Measurements from ENCODE around the gene ARHGEF18.
A peak's percentile ranks its signal among the peaks of the same experiment; 100 is the strongest.

Gene ARHGEF18

GRCh38 chr19:7383284-7383683, 34.5 kb downstream of the ARHGEF18 start:
- no peak for DNase-seq (ENCODE audit: low read depth)

DNA sequence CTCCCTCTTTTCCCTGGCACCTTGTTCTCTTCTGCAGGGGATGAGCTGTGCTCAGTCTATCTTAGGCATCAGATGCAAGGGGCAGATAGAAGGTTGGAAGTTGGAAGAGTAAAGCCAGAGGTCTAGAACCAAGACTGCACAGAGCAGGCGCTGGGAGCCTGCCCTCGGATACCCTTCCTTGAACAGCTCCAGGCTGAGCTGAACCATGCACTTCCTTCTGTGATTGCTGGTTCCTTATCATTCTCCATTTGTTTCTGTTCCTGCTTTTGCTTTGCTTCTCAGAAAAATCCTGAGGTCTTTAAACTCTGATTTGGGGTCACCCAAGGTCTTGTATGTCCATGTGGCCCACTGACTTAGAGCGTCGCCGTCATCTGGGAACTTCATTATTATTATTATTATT, 36.3 kb downstream of the ARHGEF18 start:
- no peak for DNase-seq (ENCODE audit: low read depth)

GRCh38 chr19:7386308-7386707, 37.6 kb downstream of the ARHGEF18 start:
- no peak for DNase-seq (ENCODE audit: low read depth)

DNA sequence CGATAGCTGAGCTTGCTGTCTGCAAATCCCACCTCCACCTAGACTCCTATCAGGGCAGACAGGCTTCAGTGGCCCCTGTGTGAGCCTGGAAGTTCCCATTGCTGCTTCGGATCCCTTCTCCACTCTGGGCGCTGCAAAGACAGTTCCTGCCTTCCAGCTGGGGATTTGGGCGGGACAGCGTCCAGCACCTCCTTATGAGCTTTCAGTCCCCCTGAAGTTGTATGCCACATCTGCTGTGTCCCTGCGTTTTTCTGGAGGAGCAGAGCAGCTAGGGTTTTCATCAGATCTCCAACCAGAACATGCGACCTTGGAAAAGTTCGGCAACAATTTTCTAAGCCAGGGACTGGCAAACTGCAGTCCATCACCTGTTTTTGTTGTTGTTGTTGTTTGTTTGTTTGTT, 38.0 kb downstream of the ARHGEF18 start:
- no peak for DNase-seq (ENCODE audit: low read depth)

GRCh38 chr19:7391218-7391670, 42.5 kb downstream of the ARHGEF18 start:
- DNase-seq (ENCODE audit: low read depth): peak; percentile 97

GRCh38 chr19:7393459-7393858, 44.7 kb downstream of the ARHGEF18 start:
- no peak for DNase-seq (ENCODE audit: low read depth)

- DNase-seq (ENCODE audit: low read depth): peak; percentile 62
Observed at GRCh38 chr19:7393939-7394730, 45.4 kb downstream of the ARHGEF18 start.

DNA sequence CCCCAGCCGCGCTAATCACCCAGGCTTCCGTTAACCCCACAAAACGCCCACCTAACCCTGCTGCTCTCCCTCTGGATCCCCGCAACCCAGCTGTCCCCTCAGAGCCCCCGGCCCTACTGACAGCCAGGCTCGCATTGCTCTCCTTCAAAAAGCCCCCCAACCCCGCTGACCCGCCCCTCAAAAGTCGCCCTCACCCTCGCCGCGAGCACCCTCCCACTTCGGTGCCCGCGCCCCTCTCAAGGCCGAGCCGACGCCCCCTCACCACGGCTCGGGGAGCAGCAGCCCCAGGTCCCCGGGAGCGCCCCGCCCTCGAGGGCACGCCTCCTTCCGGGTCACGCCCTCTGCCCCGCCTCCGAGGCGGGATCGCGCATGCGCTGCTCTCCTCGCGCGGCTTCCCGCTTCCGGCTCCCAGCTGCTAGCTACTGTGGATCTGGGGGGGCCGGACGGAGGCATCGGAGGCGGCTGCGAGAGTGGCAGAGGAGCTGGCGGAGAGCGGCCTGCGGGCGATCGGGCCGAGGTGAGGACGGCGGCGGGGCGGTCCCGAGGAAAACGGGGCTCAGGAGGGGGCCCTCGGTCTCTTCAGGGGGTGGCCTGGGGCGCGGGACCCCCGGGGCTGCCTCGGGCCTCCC, 46.1 kb downstream of the ARHGEF18 start:
- peak; percentile 80 for DNase-seq (ENCODE audit: low read depth)

DNA sequence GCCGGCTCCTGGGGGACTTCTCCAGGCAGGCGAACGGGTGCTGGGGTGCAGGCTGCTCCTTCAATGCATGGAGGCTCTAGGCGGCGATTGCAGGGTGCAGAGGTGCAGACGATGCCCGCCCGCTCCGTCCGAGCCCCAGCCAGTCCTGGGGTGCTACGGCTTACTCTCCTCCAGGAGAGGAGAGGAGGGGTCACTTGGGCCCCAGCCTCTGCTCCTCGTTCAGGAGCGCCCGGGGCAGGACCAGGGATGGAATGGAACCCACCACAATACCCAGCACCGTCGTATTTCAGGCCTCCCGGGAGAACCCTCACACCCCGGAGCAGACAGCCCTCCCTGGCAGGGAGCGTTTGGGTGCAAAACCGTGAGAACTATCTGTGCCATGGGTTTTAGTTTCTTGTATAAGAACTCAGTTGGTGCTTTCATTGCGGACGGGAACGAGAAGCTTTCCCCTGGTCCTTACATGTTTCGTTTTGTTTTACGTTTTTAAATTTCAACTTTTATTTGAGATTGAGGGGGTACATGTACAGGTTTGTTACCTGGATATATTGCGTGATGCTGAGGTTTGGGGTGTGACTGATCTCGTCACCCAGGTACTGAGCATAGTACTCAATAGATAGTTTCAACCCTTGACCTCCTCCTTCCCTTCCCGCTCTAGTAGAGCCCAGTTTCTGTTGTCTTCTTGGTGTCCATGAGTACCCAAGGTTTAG, 46.8 kb downstream of the ARHGEF18 start:
- no peak for DNase-seq (ENCODE audit: low read depth)

DNA sequence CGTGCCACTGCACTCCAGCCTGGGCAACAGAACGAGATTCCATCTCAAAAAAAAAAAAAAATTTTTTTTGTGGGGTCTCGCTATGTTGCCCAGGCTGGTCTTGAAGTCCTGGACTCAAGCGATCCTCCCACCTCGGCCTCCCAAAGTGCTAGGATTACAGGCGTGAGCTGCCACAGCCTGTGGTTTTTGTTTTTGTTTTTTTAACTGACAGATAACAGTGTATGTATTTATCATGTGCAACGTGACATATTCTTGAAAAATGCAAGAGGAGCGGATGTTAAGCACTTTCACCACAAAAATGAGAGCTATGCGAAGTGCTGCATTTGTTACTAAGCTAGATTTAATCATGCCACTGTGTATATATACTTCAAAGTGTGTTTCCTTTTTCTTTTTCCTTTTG, 49.0 kb downstream of the ARHGEF18 start:
- peak; percentile 98 for DNase-seq (ENCODE audit: low read depth)
